NCI-H226 (cell line): ENCODE results near the gene IDH1.

Experiments
- DNase-seq: peaks from one replicate; pipeline ENCODE4 v3.0.0-alpha.2; 2015

IDH1 gene

DNA sequence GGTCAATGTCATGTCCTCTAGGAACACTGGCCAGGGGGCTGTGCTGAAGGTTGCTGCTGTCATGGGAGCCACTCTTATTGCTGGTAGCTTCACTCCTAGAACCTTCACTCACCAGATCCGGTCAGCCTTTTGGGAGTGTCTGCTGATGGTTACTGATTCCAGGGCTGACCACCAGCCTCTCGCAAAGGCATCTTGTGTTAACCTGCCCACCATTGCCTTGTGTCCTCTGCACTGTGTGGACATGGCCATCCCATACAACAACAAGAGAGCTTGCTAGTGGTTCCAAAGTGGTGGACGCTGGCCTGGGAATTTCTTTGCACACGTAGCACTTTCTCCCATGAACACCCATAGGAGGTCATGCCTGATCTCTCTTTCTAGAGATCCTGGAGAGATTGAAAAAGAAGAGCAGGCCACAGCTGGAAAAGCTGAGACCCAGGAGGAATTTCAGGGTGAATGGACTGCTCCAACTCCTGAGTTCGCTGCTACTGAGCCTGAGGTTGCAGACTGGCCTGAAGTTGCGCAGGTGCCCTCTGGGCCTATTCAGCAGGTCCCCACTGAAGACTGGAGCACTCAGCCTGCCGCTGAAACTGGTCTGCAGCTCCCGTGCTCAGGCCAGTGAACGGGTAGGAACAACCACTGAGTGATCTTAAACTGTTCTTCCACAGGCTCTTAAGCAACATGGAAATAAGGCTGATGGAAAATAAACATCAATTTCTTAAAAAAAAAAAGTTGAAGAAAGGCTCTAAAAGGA, 46.4 kb downstream of the IDH1 start:
- no peak for DNase-seq

DNA sequence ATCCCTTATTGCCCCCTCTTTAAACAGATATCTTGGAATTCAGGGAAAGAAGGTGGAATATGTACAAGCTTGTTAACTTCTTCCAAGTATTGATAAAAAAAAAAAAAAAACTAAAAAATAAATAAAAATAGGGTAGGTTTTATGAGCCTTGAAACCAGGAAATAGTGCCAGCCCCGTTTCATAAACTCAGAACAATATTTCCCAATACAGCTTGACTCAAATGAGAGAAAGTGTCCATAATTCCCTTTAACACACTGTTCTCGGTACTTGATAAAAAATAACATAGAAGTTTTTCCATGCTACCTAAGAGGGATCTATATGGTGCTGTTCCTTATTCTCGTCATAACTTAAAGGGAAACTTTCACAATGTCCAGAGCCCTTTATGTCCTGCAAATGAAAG, 47.1 kb downstream of the IDH1 start:
- no peak for DNase-seq

DNA sequence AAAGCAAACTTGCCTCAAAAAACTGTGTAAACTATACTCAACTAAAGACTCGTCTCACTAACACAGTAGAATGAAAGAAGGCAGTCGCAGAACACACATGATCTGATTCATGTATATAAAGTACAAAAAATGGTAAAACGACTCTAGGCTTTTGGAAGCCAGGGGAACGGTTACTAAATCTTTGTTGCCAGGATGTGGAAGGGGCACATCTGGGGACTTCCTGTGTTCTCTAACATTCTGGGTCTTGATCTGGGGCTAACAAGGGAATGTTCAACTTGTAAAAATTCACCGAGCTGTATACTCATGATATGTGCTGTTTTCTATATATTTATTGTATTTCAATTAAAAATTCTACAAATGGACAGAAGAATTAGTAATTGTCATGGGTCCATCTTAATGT, 50.7 kb downstream of the IDH1 start:
- no peak for DNase-seq

DNA sequence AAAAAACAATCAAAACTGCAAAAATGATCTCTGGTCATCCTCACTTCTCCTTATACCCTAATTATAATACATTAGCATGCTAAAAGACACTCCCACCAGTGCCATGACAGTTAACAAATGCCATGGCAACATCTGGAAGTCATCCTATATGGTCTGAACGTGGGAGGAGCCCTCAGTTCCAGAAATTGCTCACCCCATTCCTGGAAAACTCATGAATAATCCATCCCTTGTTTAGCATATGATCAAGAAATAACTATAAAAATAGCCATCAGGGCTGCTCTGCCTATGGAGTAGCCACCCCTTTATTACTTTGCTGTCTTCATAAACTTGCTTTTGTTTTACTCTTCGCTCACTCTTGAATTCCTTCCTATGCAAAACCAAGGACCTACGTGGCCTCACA, 59.3 kb downstream of the IDH1 start:
- no peak for DNase-seq

DNA sequence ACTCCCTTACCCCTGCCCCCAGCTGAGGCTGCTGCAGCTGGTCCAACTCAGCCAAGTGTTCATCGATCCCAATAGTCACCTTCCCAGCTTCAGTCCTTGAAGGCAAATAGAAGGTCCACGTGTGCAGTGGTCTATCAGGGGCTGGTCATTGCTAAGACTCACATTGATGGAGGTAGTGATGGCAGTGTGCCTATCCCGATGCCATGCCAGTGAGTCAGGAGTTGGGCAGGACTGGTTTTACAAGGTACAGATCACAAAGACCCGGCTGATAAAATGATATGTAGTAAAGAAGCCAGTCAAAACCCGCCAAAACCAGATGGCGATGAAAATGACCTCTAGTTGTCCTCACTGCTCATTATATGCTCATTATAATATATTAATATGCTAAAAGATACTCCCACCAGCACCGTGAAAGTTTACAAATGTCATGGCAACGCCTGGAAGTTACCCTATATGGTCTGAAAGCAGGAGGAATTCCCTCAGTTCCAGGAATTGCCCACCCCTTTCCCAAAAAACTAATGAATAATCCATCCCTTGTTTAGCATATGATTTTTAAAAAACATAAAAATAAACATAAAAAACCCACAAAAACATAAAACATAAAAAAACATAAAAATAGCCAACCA, 62.1 kb downstream of the IDH1 start:
- DNase-seq: no peak

DNA sequence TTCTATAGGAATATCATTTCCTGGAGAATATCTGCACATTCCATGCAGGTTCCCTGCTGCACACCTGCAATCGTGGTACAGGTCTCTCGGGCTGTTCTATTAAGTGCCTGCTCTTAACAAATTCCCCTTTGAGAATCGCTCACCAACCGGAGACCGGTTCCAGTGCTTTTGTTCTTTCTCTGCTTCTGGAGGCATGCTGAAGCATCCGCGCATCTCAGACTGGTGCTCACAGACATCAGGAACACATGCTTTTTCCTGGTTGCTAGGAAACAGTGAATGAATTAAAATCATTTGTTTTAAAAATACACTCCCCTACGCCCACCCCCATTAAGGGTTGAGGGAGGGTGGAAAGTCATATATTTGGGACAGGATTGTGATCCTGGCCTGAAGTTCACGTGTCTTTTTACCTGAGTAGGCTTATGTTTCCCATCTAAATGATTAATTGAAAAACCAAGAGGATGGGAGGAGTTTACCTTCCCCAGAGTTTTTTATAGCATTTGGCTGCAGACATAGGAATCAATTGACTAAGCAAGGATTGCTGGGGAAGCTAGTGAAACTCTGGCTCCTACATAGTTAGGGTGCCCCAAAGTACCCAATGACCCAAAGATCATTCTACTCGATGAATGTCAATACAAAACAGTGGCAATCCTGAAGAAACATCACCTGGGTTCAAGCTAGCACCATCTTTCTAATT, 64.9 kb downstream of the IDH1 start, which contains the start of gene C2orf80:
Gene C2orf80 (minus strand): TSS at position 221 of the 694 bp plus-strand sequence. CDS start 3,044 bp downstream, outside the sequence.
- DNase-seq: no peak

DNA sequence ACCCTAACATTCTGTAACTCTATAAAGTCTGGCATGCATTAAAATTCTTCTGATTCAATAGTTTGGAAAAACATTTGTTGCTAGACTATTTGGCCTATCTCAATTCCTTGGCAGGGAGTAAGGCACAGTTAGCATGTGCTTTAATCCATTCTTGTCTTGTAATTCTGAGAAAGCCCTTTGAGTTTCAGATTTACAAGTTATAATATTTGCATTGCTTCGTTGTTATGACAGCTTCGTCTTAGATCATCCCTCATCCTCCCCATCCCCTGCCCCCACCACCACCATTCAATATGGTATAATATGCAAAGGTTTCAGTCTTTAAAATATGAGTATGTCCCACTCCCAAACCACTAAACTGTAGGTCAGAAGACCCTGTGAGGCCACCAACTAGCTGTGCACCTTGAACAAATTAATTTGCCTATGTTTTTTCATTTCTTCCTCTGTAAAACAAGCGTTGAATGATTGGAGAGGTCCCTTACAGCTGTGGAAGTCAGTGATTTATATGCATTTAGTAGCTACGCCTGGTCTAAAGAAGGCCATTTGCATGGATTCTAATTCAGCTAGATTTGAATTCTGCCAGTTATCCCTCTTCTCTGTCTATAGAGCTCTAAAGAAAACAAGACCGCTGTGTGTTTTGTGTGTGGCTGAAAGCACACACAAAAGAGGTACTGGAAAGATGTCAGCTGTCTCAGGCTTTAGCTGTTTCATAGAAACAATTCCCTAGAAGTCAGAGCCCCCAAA, 65.6 kb downstream of the IDH1 start:
- no peak for DNase-seq

DNA sequence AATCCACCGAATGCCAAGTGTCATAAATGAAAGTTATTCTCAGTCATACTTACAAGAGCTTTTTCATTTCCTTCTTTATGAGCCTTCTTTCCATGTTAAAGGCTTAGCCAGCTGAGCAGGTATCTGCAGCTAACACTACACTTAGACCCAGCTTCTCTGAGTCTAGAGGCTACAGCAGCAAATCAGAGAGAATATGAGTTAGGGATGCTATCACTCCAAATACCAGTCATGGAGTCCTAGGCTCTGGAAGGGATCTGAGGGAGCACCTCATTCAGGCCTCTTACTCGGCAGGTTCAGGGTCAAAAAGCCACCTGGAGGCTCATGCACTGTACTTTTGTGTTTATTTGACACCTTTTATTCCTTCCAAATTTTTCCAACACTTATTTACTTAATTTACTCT, 68.0 kb downstream of the IDH1 start:
- DNase-seq: no peak

DNA sequence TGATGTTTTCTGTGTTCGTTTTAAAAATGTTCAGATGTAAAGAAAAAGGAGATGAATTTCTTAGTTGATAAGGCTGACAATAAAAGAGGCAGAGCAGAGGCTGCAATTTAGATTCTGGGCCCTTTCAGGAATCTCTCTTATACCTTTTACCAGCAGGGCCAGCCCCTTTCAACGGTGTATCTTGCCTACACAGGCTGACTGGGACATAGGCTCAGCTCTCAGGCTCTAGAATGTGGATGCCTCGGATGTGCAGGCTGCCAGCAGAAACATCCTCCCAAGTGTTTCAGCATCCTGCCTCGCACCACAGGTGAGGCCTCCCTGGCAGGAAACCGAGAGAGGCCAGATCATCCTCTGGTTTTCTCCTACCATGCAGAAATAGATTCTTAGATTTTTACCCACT, 68.4 kb downstream of the IDH1 start:
- DNase-seq: no peak
